22Rv1 (cell line): Measurements from ENCODE around the gene CES2.

Experiments
- CTCF ChIP-seq: fragments of 450-650 bp; IDR thresholded peaks from 2 replicates; pipeline ENCODE4 v1.5.1; 2017; ENCODE audit warnings: mild to moderate bottlenecking
- ZFX ChIP-seq: fragments of 450-650 bp; IDR thresholded peaks from 2 replicates; pipeline ENCODE4 v1.6.1; 2017; ENCODE audit warnings: antibody characterized with exemption, borderline replicate concordance

- no peak for TF ChIP-seq CTCF
- no peak for TF ChIP-seq ZFX
Measured at GRCh38 chr16:66976746-66977145, 41.4 kb downstream of the CES2 start.
